ENCODE results near the gene ADCYAP1R1.

The ADCYAP1R1 gene

DNA sequence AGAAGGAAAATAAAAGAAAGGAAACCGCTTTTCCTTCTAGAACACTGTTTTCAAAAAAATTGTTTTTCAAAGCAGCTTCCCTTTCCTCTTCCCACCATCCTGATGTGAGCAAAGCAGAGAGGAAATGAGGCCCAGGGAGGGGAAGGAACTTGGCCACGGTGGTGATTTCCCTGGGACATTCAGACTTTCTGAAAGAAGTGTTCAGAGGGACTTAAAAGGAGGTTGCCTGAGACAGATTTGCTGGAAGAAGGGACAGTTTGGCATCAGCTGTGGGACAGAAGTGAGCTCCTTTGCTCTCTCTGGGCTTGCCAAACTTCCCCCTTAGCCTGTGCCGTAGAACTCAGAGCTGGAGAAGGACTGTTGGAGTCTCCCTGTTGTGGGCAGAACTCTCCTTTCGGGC, 30.3 kb downstream of the ADCYAP1R1 start:
- Histone ChIP-seq H3K9me3 (ENCODE audit: control insufficient read depth, low read length) (no peaks in the 10 kb centered on the region), H3K36me3 (ENCODE audit: control insufficient read depth, insufficient read depth, low read length) (no peaks in the 10 kb centered on the region), H3K4me3 (ENCODE audit: insufficient read depth, low read depth, low read length) (no peak overlapping the region), H3K27me3 (ENCODE audit: control insufficient read depth, insufficient read depth, low read length, poor library complexity, severe bottlenecking) (no peaks in the 10 kb centered on the region), H3K4me1 (ENCODE audit: control insufficient read depth, insufficient read depth, low read length) (no peaks in the 10 kb centered on the region), H3K27ac (ENCODE audit: insufficient read depth, low read depth, low read length, poor library complexity, severe bottlenecking) (no peak overlapping the region)
- 88 to 91% methylated on average over 3 to 4 of the region's 4 CpGs for WGBS, 2 experiments

DNA sequence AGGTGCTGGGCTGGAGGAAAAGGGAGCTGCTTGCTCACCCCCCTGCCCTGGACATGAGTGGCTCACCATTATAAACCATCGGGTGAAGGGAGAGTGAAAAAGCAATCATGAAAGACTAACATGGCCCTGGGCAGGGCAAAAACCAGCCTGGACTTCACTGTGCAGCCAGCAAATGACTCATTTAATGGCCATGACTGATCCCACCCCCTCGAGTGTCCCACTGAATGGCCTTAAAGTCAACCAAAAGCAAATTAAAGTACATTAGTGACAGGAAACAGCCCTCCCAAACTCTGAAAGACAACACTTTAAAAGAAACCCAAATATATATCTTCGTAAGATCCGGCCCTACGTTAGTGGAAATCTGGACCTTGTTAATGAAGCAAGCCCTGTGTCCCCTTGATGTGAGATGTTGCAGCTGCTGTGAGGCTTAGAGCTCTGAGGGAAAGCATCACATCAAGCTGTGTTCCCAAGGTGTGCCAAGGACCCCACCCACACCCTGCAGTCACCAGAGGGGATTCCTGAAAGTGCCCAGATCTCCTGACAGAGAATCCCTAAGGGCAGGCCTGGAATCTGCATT, 31.2 kb downstream of the ADCYAP1R1 start:
- 92 to 94% methylated on average over 5 of the region's 5 CpGs for WGBS, 2 experiments
- H3K4me3 ChIP-seq (ENCODE audit: insufficient read depth, low read depth, low read length): no peak overlapping the region
- no peak overlapping the region for H3K27ac ChIP-seq (ENCODE audit: insufficient read depth, low read depth, low read length, poor library complexity, severe bottlenecking)
- no peaks in the 10 kb centered on the region for H3K4me1 ChIP-seq (ENCODE audit: control insufficient read depth, insufficient read depth, low read length)
- H3K36me3 ChIP-seq (ENCODE audit: control insufficient read depth, insufficient read depth, low read length): no peaks in the 10 kb centered on the region
- no peaks in the 10 kb centered on the region for H3K27me3 ChIP-seq (ENCODE audit: control insufficient read depth, insufficient read depth, low read length, poor library complexity, severe bottlenecking)
- no peaks in the 10 kb centered on the region for H3K9me3 ChIP-seq (ENCODE audit: control insufficient read depth, low read length)

DNA sequence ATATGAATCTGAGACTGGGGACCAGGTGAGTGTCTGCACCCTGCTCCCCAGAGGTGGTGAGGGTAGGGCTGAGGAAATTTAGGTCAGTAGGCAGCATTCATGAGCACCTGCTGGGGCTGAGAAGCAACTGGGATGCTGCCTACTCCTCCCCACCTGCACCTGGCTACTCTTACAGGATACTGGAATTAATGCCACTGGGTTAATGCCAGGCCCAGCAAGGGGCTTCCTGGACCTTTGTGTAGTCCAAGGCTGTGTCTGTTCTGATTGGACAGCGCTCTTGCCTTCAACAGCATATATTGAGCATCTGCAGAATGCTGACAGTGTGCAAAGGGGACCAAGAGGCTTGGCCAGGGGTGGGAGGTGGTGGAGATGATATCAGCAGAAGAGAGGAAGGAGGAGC, 32.1 kb downstream of the ADCYAP1R1 start:
- H3K9me3 ChIP-seq (ENCODE audit: control insufficient read depth, low read length): no peaks in the 10 kb centered on the region
- WGBS, 2 experiments: 96 to 97% methylated on average over 1 of the region's 1 CpG
- no peaks in the 10 kb centered on the region for H3K36me3 ChIP-seq (ENCODE audit: control insufficient read depth, insufficient read depth, low read length)
- no peaks in the 10 kb centered on the region for H3K27me3 ChIP-seq (ENCODE audit: control insufficient read depth, insufficient read depth, low read length, poor library complexity, severe bottlenecking)
- no peak overlapping the region for H3K4me3 ChIP-seq (ENCODE audit: insufficient read depth, low read depth, low read length)
- H3K27ac ChIP-seq (ENCODE audit: insufficient read depth, low read depth, low read length, poor library complexity, severe bottlenecking): no peak overlapping the region
- no peaks in the 10 kb centered on the region for H3K4me1 ChIP-seq (ENCODE audit: control insufficient read depth, insufficient read depth, low read length)

GRCh38 chr7:31087351-31087750, 35.2 kb downstream of the ADCYAP1R1 start:
- Histone ChIP-seq H3K4me3 (ENCODE audit: insufficient read depth, low read depth, low read length) (no peak overlapping the region), H3K36me3 (ENCODE audit: control insufficient read depth, insufficient read depth, low read length) (no peaks in the 10 kb centered on the region), H3K27me3 (ENCODE audit: control insufficient read depth, insufficient read depth, low read length, poor library complexity, severe bottlenecking) (no peaks in the 10 kb centered on the region), H3K9me3 (ENCODE audit: control insufficient read depth, low read length) (no peaks in the 10 kb centered on the region), H3K27ac (ENCODE audit: insufficient read depth, low read depth, low read length, poor library complexity, severe bottlenecking) (no peak overlapping the region), H3K4me1 (ENCODE audit: control insufficient read depth, insufficient read depth, low read length) (no peaks in the 10 kb centered on the region)
- WGBS, 2 experiments: 89 to 90% methylated on average over 6 of the region's 6 CpGs

DNA sequence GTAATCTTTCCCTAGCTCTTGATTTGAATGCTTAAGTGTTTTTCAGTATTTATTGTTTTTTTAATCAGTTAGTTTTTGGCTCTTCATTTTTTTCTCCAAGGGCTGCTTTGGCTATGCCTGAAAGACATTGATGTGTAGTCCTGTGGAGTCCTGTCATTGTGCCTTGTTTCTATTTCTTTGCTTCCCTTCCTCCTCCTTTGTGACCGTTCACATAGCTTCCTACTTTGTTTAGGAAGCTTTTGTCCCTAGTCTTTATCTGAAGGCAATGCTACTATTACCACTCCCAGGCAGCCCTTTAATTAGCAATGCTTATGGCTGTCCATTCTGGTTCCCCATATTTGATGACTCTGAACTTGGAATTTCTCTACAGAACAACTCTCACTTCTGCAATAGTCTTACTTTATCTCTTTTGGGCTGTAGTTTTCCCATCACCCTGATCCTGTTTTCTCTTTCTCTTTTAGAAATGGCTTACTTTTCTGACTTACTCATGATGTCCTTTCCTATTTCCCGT, 39.9 kb downstream of the ADCYAP1R1 start:
- 9 to 59% methylated on average over 1 to 2 of the region's 2 CpGs for WGBS, 2 experiments
- Histone ChIP-seq H3K27ac (ENCODE audit: insufficient read depth, low read depth, low read length, poor library complexity, severe bottlenecking) (no peak overlapping the region), H3K4me3 (ENCODE audit: insufficient read depth, low read depth, low read length) (no peak overlapping the region), H3K27me3 (ENCODE audit: control insufficient read depth, insufficient read depth, low read length, poor library complexity, severe bottlenecking) (no peaks in the 10 kb centered on the region), H3K4me1 (ENCODE audit: control insufficient read depth, insufficient read depth, low read length) (no peaks in the 10 kb centered on the region), H3K36me3 (ENCODE audit: control insufficient read depth, insufficient read depth, low read length) (no peaks in the 10 kb centered on the region), H3K9me3 (ENCODE audit: control insufficient read depth, low read length) (no peaks in the 10 kb centered on the region)

DNA sequence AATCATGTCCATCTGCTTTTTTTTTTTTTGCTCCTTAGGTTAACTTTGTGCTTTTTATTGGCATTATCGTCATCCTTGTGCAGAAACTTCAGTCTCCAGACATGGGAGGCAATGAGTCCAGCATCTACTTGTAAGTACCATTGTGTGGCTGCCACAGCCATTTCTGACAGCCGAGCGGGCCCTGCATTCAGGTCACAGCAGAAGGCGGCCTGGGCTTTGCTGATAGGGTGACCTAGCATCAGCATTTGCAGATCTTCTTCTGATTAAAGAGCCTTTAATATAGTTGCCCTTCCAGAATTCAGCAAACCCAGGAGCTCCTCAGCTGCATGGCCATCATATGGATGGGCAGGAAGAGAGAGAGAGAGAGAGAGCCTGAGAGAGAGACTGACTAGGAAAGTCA, 40.5 kb downstream of the ADCYAP1R1 start:
- 94 to 97% methylated on average over 4 of the region's 4 CpGs for WGBS, 2 experiments

GRCh38 chr7:31093282-31093681, 41.2 kb downstream of the ADCYAP1R1 start:
- Histone ChIP-seq H3K36me3 (ENCODE audit: control insufficient read depth, insufficient read depth, low read length) (no peaks in the 10 kb centered on the region), H3K27ac (ENCODE audit: insufficient read depth, low read depth, low read length, poor library complexity, severe bottlenecking) (no peak overlapping the region), H3K27me3 (ENCODE audit: control insufficient read depth, insufficient read depth, low read length, poor library complexity, severe bottlenecking) (no peaks in the 10 kb centered on the region), H3K4me3 (ENCODE audit: insufficient read depth, low read depth, low read length) (no peak overlapping the region), H3K9me3 (ENCODE audit: control insufficient read depth, low read length) (no peaks in the 10 kb centered on the region), H3K4me1 (ENCODE audit: control insufficient read depth, insufficient read depth, low read length) (no peaks in the 10 kb centered on the region)
- WGBS, 2 experiments: 86 to 91% methylated on average over 3 of the region's 3 CpGs

More for the DNA sequence above, 40.5 kb downstream of the ADCYAP1R1 start:
- Histone ChIP-seq H3K36me3 (ENCODE audit: control insufficient read depth, insufficient read depth, low read length) (no peaks in the 10 kb centered on the region), H3K27ac (ENCODE audit: insufficient read depth, low read depth, low read length, poor library complexity, severe bottlenecking) (no peak overlapping the region), H3K27me3 (ENCODE audit: control insufficient read depth, insufficient read depth, low read length, poor library complexity, severe bottlenecking) (no peaks in the 10 kb centered on the region), H3K4me3 (ENCODE audit: insufficient read depth, low read depth, low read length) (no peak overlapping the region), H3K4me1 (ENCODE audit: control insufficient read depth, insufficient read depth, low read length) (no peaks in the 10 kb centered on the region), H3K9me3 (ENCODE audit: control insufficient read depth, low read length) (no peaks in the 10 kb centered on the region)

DNA sequence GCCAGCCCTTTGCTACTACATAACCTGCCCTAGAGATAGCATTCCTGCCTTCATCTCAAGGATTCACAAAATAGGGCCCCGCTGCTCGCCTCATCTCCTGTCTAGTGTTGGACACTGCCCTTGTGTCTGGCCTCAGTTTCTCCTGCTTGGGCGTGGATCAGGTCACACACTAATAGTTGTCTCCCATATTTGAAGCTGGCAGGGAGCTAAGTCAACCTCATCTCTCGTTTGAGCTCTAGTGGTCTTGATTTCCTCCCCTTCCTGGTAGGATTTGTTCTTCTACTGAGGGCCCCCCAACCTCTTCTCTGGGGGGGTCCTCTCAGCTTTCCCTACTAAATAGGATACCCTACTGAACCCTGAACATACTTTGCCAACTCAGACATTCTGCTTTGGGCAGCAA, 42.2 kb downstream of the ADCYAP1R1 start:
- H3K4me1 ChIP-seq (ENCODE audit: control insufficient read depth, insufficient read depth, low read length): no peaks in the 10 kb centered on the region
- no peaks in the 10 kb centered on the region for H3K36me3 ChIP-seq (ENCODE audit: control insufficient read depth, insufficient read depth, low read length)
- 95% methylated on average over 4 of the region's 4 CpGs for WGBS, 2 experiments
- H3K9me3 ChIP-seq (ENCODE audit: control insufficient read depth, low read length): no peaks in the 10 kb centered on the region
- H3K27me3 ChIP-seq (ENCODE audit: control insufficient read depth, insufficient read depth, low read length, poor library complexity, severe bottlenecking): no peaks in the 10 kb centered on the region
- no peak overlapping the region for H3K27ac ChIP-seq (ENCODE audit: insufficient read depth, low read depth, low read length, poor library complexity, severe bottlenecking)
- H3K4me3 ChIP-seq (ENCODE audit: insufficient read depth, low read depth, low read length): no peak overlapping the region

DNA sequence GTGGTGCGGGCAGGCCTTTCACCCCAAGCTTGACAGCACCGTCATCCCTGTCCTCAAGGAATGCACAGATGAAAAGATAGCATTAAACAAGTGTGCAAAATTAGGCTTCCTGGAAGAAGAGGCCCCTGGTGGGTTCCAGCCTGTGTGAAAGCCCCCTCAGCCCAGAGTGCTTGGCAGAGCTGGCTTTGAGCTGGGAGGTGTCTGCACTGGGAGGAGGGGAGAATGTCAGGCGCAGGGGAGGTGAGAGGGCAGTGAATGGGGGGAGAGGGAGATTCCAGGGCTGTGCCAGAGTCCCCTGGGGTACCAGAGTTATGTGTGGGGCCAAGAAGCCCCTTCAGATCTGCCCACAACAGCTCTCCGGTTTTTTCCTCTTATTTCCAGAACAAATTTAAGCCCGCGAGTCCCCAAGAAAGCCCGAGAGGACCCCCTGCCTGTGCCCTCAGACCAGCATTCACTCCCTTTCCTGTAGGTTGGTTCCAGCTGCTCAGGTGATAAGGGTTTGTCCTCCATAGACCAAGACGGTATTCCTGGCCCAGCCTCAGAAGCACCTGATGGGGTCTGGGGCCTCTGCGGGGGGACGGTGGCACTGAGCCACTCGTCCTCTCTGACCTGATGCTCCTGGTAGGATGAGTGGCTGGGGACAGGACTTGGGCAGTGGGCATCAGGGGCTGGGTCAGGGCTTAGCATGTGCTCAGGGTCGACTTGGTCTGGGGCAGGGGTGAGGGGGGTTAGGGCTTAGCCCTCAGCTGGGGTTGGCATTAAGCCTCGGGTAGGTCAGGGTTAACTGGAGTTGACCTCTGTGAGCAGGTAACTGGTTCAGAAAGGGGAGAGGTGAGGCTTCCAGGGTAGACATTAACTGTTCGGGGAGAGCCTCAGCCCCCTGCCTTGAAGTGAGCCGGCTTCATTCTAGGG, 43.4 kb downstream of the ADCYAP1R1 start:
- H3K9me3 ChIP-seq (ENCODE audit: control insufficient read depth, low read length): no peaks in the 10 kb centered on the region
- no peak overlapping the region for H3K27ac ChIP-seq (ENCODE audit: insufficient read depth, low read depth, low read length, poor library complexity, severe bottlenecking)
- H3K27me3 ChIP-seq (ENCODE audit: control insufficient read depth, insufficient read depth, low read length, poor library complexity, severe bottlenecking): no peaks in the 10 kb centered on the region
- WGBS, 2 experiments: 86 to 87% methylated on average over 15 of the region's 15 CpGs
- H3K36me3 ChIP-seq (ENCODE audit: control insufficient read depth, insufficient read depth, low read length): no peaks in the 10 kb centered on the region
- no peaks in the 10 kb centered on the region for H3K4me1 ChIP-seq (ENCODE audit: control insufficient read depth, insufficient read depth, low read length)
- no peak overlapping the region for H3K4me3 ChIP-seq (ENCODE audit: insufficient read depth, low read depth, low read length)

DNA sequence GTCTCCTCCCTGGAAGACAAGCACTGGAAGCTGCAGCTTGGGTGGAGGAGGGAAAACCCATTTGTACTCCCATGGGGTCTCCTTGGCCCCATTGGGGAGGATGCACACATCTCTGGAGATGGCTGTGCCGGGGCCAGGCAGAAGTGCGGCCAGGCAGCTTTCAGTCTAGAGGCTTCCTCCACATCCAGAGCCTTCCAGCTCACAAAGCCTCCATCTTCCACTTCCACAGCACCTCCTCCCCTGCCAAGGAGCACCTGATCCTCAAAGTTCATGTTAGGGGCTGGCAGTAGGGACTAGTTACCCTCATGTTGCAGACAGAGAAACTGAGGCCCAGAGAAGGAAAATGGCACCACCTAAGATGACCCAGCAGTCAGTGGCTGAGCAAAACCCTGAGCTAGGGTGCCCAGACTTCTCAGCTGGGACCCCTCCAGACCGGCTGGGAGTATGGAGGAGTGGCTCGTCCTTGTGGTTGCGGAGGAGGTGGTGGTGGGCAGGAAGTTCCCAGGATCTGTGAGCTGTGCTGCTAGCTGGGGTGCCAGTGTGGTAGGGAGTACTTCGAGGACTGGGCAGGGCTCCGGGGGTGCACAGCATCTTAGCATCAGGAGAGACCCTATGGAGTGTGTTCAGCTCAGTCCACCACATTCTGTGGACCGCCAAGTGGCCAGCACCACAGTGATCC, 44.2 kb downstream of the ADCYAP1R1 start:
- Histone ChIP-seq H3K27me3 (ENCODE audit: control insufficient read depth, insufficient read depth, low read length, poor library complexity, severe bottlenecking) (no peaks in the 10 kb centered on the region), H3K27ac (ENCODE audit: insufficient read depth, low read depth, low read length, poor library complexity, severe bottlenecking) (no peak overlapping the region), H3K4me3 (ENCODE audit: insufficient read depth, low read depth, low read length) (no peak overlapping the region), H3K9me3 (ENCODE audit: control insufficient read depth, low read length) (no peaks in the 10 kb centered on the region), H3K4me1 (ENCODE audit: control insufficient read depth, insufficient read depth, low read length) (no peaks in the 10 kb centered on the region), H3K36me3 (ENCODE audit: control insufficient read depth, insufficient read depth, low read length) (no peaks in the 10 kb centered on the region)
- 80 to 82% methylated on average over 7 of the region's 8 CpGs for WGBS, 2 experiments
